ENCODE measurements around the gene WTAP. TPM values are rescaled to one million over a fixed set of nuclear protein-coding genes. Genes with fewer than 3 reads are reported as not detected.

Gene WTAP
- total and polyA plus RNA-seq, 10 donors = 71.6 to 149 (median 109) TPM

DNA sequence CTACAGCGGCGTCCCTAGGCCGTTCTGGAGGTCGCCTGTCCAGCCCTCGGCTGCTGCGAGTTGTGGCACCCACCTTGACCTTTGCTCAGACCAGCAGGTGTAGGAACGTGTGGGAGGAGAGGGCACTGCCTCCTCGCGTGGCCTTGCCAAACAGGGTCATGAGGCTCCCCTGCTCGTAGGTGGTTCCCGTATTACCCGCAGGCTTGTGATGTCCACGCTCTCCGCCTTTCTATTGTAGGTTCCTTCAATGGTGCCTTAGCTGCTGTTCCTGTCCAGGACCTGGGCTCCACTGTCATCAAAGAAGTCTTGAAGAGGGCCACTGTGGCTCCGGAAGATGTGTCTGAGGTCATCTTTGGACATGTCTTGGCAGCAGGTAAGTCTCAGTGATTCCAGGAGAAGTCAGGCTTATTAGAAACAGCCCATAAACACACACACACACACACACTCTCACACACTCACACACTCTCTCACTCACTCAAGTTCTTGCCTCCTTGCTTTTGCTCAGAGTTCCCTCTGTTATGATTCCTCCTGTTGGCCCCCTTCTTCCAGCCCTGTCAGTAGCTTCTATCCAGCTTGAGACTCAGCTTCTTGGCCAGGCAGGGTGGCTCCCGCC, 35.5 kb downstream of the WTAP start:
- Histone ChIP-seq H3K27me3 (replicated peaks in 1 of 7) (no peaks in the 10 kb centered on the region), H3K4me1 (peaks cover 0 to 39% (median 22%) of the 10 kb centered on the region in 6 donors), H3K36me3 (peaks cover 0 to 52% (median 22%) of the 10 kb centered on the region in 6 donors), H3K9me3 (no peaks in the 10 kb centered on the region), H3K27ac (peak overlapping the region; percentile 96 to 99 (median 98)), H3K4me3 (peak overlapping the region; percentile 72 to 99 (median 94))
- intact Hi-C loops (cut with DNase I; ENCODE audit: low total_unique reads) = loop anchor here (5.0 kb wide), 1 partner anchor 35 kb away; the partner anchor contains the start of gene WTAP
- TF ChIP-seq, protein P1, sequence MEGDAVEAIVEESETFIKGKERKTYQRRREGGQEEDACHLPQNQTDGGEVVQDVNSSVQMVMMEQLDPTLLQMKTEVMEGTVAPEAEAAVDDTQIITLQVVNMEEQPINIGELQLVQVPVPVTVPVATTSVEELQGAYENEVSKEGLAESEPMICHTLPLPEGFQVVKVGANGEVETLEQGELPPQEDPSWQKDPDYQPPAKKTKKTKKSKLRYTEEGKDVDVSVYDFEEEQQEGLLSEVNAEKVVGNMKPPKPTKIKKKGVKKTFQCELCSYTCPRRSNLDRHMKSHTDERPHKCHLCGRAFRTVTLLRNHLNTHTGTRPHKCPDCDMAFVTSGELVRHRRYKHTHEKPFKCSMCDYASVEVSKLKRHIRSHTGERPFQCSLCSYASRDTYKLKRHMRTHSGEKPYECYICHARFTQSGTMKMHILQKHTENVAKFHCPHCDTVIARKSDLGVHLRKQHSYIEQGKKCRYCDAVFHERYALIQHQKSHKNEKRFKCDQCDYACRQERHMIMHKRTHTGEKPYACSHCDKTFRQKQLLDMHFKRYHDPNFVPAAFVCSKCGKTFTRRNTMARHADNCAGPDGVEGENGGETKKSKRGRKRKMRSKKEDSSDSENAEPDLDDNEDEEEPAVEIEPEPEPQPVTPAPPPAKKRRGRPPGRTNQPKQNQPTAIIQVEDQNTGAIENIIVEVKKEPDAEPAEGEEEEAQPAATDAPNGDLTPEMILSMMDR (IDR thresholded peaks at IDR 0.05 in 8 of 11, conservative IDR thresholded peaks at IDR 0.05 in 3 of 11) = no peak
- no peak for TF ChIP-seq POLR2AphosphoS5 (IDR thresholded peaks at IDR 0.05)
- TF ChIP-seq POLR2A (IDR thresholded peaks at IDR 0.05) = no peak
- DNase-seq = no peak
- whole genome bisulfite sequencing, 5 donors = 14 to 31% (median 24%) methylated on average over 9 to 16 of the region's 16 CpGs

DNA sequence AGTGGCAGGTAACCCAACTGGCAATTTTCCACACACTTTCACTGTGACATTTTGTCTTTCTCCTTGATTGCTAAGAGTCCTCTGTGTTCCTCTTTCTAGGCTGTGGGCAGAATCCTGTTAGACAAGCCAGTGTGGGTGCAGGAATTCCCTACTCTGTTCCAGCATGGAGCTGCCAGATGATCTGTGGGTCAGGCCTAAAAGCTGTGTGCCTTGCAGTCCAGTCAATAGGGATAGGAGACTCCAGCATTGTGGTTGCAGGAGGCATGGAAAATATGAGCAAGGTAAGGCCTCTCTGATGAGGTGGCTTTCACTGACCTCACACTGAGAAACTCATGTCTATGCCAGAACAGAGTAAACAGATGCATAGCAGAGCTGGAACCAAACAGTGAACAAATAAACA, 39.6 kb downstream of the WTAP start:
- TF ChIP-seq, protein P1 (IDR thresholded peaks at IDR 0.05 in 8 of 11, conservative IDR thresholded peaks at IDR 0.05 in 3 of 11) = no peak
- TF ChIP-seq POLR2AphosphoS5 (IDR thresholded peaks at IDR 0.05) (no peak), POLR2A (IDR thresholded peaks at IDR 0.05) (no peak)
- peaks cover 0 to 4% (median under 1%) of the 10 kb centered on the region in 8 donors for H3K9me3 ChIP-seq
- no peak overlapping the region for H3K27ac ChIP-seq
- intact Hi-C loops (cut with DNase I; ENCODE audit: low total_unique reads) = no loop called here
- peaks cover 0 to 79% (median 36%) of the 10 kb centered on the region in 6 donors for H3K36me3 ChIP-seq
- DNase-seq = no peak
- H3K4me3 ChIP-seq = no peak overlapping the region
- no peaks in the 10 kb centered on the region for H3K27me3 ChIP-seq (replicated peaks in 1 of 7)
- peaks cover 0 to 22% (median 9%) of the 10 kb centered on the region in 6 donors for H3K4me1 ChIP-seq

DNA sequence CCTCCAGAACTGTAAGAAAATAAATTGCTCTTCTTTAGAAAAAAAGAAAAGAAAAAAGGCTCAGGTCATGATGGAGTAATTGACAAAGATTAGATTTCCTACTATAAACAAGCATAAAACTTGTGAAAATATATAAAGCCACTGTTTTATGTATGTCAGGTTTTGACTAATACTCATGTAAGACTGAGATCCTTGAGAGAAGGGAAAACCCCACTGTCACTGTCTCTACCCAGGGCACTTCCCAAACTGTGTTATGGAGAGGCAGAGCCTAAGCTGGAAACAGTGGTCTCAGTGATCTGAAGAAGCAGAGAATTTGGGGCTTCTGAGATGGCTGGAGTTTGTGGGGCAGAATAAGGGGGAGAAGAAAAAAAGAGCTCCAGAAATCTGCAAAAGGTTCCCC, 42.2 kb downstream of the WTAP start:
- DNase-seq = no peak
- peaks cover 0 to 1% (median 0%) of the 10 kb centered on the region in 6 donors for H3K4me1 ChIP-seq
- no peak overlapping the region for H3K4me3 ChIP-seq
- intact Hi-C loops (cut with DNase I; ENCODE audit: low total_unique reads) = no loop called here
- H3K27ac ChIP-seq = no peak overlapping the region
- no peaks in the 10 kb centered on the region for H3K27me3 ChIP-seq (replicated peaks in 1 of 7)
- peaks cover 0 to 89% (median 33%) of the 10 kb centered on the region in 6 donors for H3K36me3 ChIP-seq
- H3K9me3 ChIP-seq = peaks cover 0 to 10% (median 2%) of the 10 kb centered on the region in 8 donors
- TF ChIP-seq POLR2AphosphoS5 (IDR thresholded peaks at IDR 0.05) = no peak

DNA sequence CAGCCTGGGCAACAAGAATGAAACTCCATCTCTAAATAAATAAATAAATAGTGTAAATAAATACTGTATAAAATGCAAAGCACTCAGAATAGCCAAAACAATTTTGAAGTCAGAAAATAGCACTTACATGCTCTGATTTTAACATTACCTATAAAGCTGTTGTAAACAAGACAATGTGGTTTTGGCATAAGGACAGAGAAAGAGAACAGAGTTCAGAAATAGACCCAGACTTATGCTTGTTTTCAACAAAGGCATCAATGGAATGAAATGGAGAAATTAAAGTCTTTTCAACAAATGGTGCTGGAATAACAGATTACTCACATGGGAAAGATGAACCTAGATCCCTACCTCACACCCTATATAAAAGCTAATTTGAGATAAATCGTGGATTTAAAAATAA, 44.9 kb downstream of the WTAP start:
- peaks cover 0 to 92% (median 34%) of the 10 kb centered on the region in 6 donors for H3K36me3 ChIP-seq
- WGBS, 5 donors = 0 to 53% (median 2%) methylated on average over 1 of the region's 1 CpG
- intact Hi-C loops (cut with DNase I; ENCODE audit: low total_unique reads) = no loop called here
- no peak overlapping the region for H3K27ac ChIP-seq
- TF ChIP-seq, protein P1 (IDR thresholded peaks at IDR 0.05 in 8 of 11, conservative IDR thresholded peaks at IDR 0.05 in 3 of 11) = no peak
- TF ChIP-seq POLR2A (IDR thresholded peaks at IDR 0.05) (no peak), POLR2AphosphoS5 (IDR thresholded peaks at IDR 0.05) (no peak)
- no peaks in the 10 kb centered on the region for H3K4me1 ChIP-seq
- H3K27me3 ChIP-seq (replicated peaks in 1 of 7) = no peaks in the 10 kb centered on the region
- peaks cover 0 to 10% (median 2%) of the 10 kb centered on the region in 8 donors for H3K9me3 ChIP-seq
- no peak for DNase-seq
- no peak overlapping the region for H3K4me3 ChIP-seq

Data from spleen (tissue), 11 donors.